K562 (cell line): ENCODE data around the gene EPHB2. TPM values are rescaled to one million over a fixed set of nuclear protein-coding genes. Genes with fewer than 3 reads are reported as not detected.

Experiments
- ATAC-seq: fragments of 200-7000 bp; cut with Tn5 transposase; 3 replicates; pipeline ENCODE4 v1.9.1; 2020; ENCODE audit warnings: moderate library complexity
- BruUV-seq: library from RNA; stranded (reverse); fragments of 400-500 nt; replicated peaks from 2 replicates; lab custom pipeline; 2021; lab: Mats Ljungman, UMichigan
- CTCF ChIA-PET: fragments of 300-600 bp; formaldehyde crosslinking; extraction: SDS; loops from one replicate; lab custom pipeline; 2021; ENCODE audit warnings: low intra/inter-chr PET ratio; lab: Yijun Ruan, JAX
- POLR2A ChIA-PET: fragments of 300-600, 350-650 bp; sonication (Branson Sonifier 250); formaldehyde crosslinking; extraction: SDS; loops from one replicate; lab custom pipeline; 2021; ENCODE audit warnings: antibody characterized with exemption, inconsistent platforms; lab: Yijun Ruan, JAX
- DNase-seq, 4 experiments: peaks; one replicate each; pipeline versions ENCODE4 v3.0.0 to v3.0.0-alpha.2; 2011 to 2018; ENCODE audit warnings: low spot score in 3 of 4, mixed read lengths in 3 of 4; ENCODE audit errors: extremely low read depth in 1 of 4
- FAIRE-seq: peaks from 2 replicates; lab custom pipeline; 2011; peaks lifted over from hg19 to GRCh38; lab: Jason Lieb, UNC
- H2AFZ ChIP-seq: 2 replicates; pipeline ENCODE4 v1.6.0; 2011; ENCODE audit warnings: low read depth, low read length, control low read depth, inconsistent platforms
- H3K27ac ChIP-seq: fragments of 200-600 bp; 3 replicates; pipeline ENCODE4 v1.8.0; 2011; ENCODE audit warnings: low read depth, mild to moderate bottlenecking, control low read depth, inconsistent platforms, low read length, moderate library complexity, mixed read lengths; ENCODE audit errors: extremely low read depth
- H3K27me3 ChIP-seq, 2 experiments: fragments of 300-600 bp in 1 of 2; 2 replicates in 1 of 2; 3 replicates in 1 of 2; pipeline versions ENCODE4 v1.6.0 to v1.8.0; 2011; ENCODE audit warnings: inconsistent platforms in 2 of 2, low read length in 2 of 2, mild to moderate bottlenecking in 1 of 2, mixed read lengths in 1 of 2, moderate library complexity in 1 of 2; ENCODE audit not compliant: control insufficient read depth in 2 of 2, insufficient read depth in 2 of 2
- H3K36me3 ChIP-seq: fragments of 300-600 bp; 3 replicates; pipeline ENCODE4 v1.8.0; 2011; ENCODE audit warnings: mild to moderate bottlenecking, low read length, inconsistent platforms; ENCODE audit not compliant: control insufficient read depth, insufficient read depth
- H3K4me1 ChIP-seq, 2 experiments: fragments of 200-600 bp in 1 of 2; replicated peaks in 1 of 2; 2 replicates in 1 of 2; 3 replicates in 1 of 2; pipeline versions ENCODE4 v1.5.1 to v1.8.0; 2011; ENCODE audit warnings: inconsistent platforms in 2 of 2, low read length in 2 of 2, mild to moderate bottlenecking in 1 of 2, mixed read lengths in 1 of 2, moderate library complexity in 1 of 2; ENCODE audit not compliant: control insufficient read depth in 2 of 2, insufficient read depth in 2 of 2
- H3K4me2 ChIP-seq: 2 replicates; pipeline ENCODE4 v1.6.1; 2011; ENCODE audit warnings: low read length, control low read depth, inconsistent platforms, mixed read lengths; ENCODE audit not compliant: insufficient read depth
- H3K4me3 ChIP-seq: fragments of 200-600 bp; sonication (generic), shearing (Covaris generic); 2 replicates; pipeline ENCODE4 v1.5.1; 2016; ENCODE audit warnings: control low read depth, inconsistent platforms
- H3K79me2 ChIP-seq: fragments of 200-600 bp; 3 replicates; pipeline ENCODE4 v1.8.0; 2011; ENCODE audit warnings: low read length, inconsistent platforms; ENCODE audit not compliant: control insufficient read depth, insufficient read depth
- H3K9ac ChIP-seq, 2 experiments: 2 replicates each; pipeline versions ENCODE4 v1.6.0 to v1.6.1; 2011; ENCODE audit warnings: low read depth in 2 of 2, low read length in 2 of 2, control low read depth in 1 of 2, inconsistent platforms in 1 of 2, mild to moderate bottlenecking in 1 of 2, mixed read lengths in 1 of 2; ENCODE audit not compliant: insufficient read depth in 1 of 2
- H3K9me1 ChIP-seq: one replicate; pipeline ENCODE4 v1.6.0; 2011; ENCODE audit warnings: inconsistent platforms, mild to moderate bottlenecking, low read length, moderate library complexity; ENCODE audit not compliant: control insufficient read depth, insufficient read depth
- H3K9me3 ChIP-seq: replicated peaks from 2 replicates; pipeline ENCODE4 v1.5.1; 2011; ENCODE audit warnings: low read depth, low read length, inconsistent platforms; ENCODE audit not compliant: control insufficient read depth, insufficient read depth
- H4K20me1 ChIP-seq: replicated peaks from 2 replicates; pipeline ENCODE4 v1.6.1; 2011; ENCODE audit warnings: low read length, inconsistent platforms, mixed read lengths; ENCODE audit not compliant: control insufficient read depth, insufficient read depth
- DPF2 ChIP-seq: fragments of 450-650 bp; IDR thresholded peaks from 2 replicates; pipeline ENCODE4 v1.6.1; 2016
- WGBS: fragments of 100-300 bp; shearing (Covaris generic); methylation state at CpG from one replicate; pipeline ENCODE4 v1.1.6; 2016; ENCODE audit warnings: low coverage, mixed read lengths; ENCODE audit not compliant: insufficient coverage; ENCODE audit errors: missing lambda C conversion rate; 5-methylcytosine and 5-hydroxymethylcytosine counted together
- in situ Hi-C: fragments of 300-500 bp; cut with MboI; formaldehyde crosslinking; loops from 4 replicates; pipeline ENCODE4 v1.15.0; 2018; ENCODE audit warnings: inconsistent platforms, mixed read lengths
- intact Hi-C: fragments of 100-400 bp; cut with micrococcal nuclease; formaldehyde crosslinking; loops from 2 replicates; pipeline ENCODE4 v1.14.2; 2022
- polyA plus RNA-seq, 8 experiments: library from polyadenylated mRNA; depleted of rRNA in 4 of 8; stranded (reverse) in 5 of 8; unstranded in 3 of 8; fragments of >200 nt; fragmentation: Nextera tagmentation in 2 of 8; fragmentation: Illumina TruSeq in 1 of 8; extraction: Ambion mirVana in 2 of 8; extraction: Trizol in 1 of 8; gene quantifications; 2 replicates each; pipeline versions ENCODE4 v1.2.1 to v1.2.3, GENCODE V29; 2011 to 2014; ENCODE audit warnings: inconsistent platforms in 1 of 8, missing spikeins in 1 of 8
- total RNA-seq, 7 experiments: library from RNA; depleted of rRNA in 6 of 7; stranded (reverse); fragments of >200 nt in 6 of 7; fragmentation: Illumina TruSeq in 2 of 7; extraction: Trizol in 2 of 7; gene quantifications; 2 replicates each; pipeline versions ENCODE4 v1.2.1 to v1.2.3, GENCODE V29; 2011 to 2021; ENCODE audit warnings: low replicate concordance in 1 of 7
- TF ChIP-seq, protein P1 (sequence below): fragments of 450-650 bp; IDR thresholded peaks from 2 replicates; pipeline ENCODE4 v1.6.1; 2016
- TF ChIP-seq, protein P2 (sequence below), 2 experiments: IDR thresholded peaks in 1 of 2; conservative IDR thresholded peaks in 1 of 2; 2 replicates each; pipeline ENCODE4 v1.6.1; 2016; ENCODE audit warnings: low read depth in 2 of 2, mild to moderate bottlenecking in 1 of 2, missing compliant biosample characterization in 1 of 2, missing genetic modification characterization in 1 of 2, moderate library complexity in 1 of 2

Gene EPHB2
- total and polyA plus RNA-seq, 9 of the 15 experiments (the other 6 are each of a cell fraction or from before 2014, with no cell fraction given): not detected

DNA sequence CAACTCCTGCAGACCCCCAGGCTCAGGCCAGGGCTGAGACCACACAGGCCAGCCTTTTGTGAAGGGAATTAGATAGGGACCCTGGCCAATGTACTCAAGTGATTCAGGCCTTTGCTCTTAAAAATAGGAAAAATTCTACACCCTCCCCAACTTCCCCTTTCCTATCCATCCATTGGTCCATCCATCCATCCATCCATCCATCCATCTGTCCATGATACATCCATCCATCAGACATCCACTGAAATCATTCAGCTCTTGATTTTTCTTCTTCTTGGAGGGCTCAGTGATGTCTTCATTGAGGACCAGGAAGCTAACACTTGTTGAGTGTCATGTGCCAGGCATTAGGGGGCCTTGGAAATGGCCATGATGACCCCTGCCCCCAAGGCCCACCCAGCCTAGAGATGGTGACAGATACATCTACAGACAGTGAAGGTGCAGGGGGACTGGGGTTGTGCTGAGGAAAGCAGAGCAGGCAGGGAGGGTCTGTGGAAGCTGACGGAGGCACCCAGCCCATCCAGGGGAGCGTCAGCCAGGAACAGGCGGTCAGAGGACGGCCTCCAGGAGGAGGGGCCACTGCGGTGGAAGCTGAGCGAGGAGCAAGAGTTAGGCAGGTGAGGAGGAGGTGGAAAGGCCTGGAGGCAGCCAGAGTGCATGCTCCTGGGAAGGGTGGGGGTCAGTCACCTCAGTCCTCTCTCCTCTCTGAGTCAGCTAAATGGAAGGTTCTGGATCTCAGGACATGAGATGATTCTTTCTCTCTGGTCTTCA lies 81.9 kb downstream of the EPHB2 start:
- ATAC-seq (no peak), DNase-seq (no peak), FAIRE-seq (no peak)
- Histone ChIP-seq H3K36me3 (no peaks in the 10 kb centered on the region), H3K4me2 (no peak overlapping the region), H2AFZ (no peak overlapping the region), H4K20me1 (peaks cover 14% of the 10 kb centered on the region), H3K27me3 (peaks cover 16 to 40% of the 10 kb centered on the region in 2 experiments; a peak in 3 of 5 replicates), H3K4me1 (no peaks in the 10 kb centered on the region), H3K9me1 (no peaks in the 10 kb centered on the region), H3K4me3 (no peak overlapping the region), H3K79me2 (no peaks in the 10 kb centered on the region), H3K9ac (no peak overlapping the region), H3K9me3 (no peaks in the 10 kb centered on the region), H3K27ac (no peak overlapping the region)
- BruUV-seq: no TSS peak
- intact Hi-C loops (no loop called here), in situ Hi-C loops (no loop called here)
- ChIA-PET CTCF (no interaction called here), POLR2A (interaction anchor here (1.2 kb wide), 1 partner anchor 109 kb away, joined by 3 read pairs; no protein-coding TSS in a partner anchor)
- WGBS: 2% methylated on average over 6 of the region's 6 CpGs
- TF ChIP-seq, protein P1, sequence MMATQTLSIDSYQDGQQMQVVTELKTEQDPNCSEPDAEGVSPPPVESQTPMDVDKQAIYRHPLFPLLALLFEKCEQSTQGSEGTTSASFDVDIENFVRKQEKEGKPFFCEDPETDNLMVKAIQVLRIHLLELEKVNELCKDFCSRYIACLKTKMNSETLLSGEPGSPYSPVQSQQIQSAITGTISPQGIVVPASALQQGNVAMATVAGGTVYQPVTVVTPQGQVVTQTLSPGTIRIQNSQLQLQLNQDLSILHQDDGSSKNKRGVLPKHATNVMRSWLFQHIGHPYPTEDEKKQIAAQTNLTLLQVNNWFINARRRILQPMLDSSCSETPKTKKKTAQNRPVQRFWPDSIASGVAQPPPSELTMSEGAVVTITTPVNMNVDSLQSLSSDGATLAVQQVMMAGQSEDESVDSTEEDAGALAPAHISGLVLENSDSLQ: peak; percentile 80
- no peak for TF ChIP-seq DPF2
- TF ChIP-seq, protein P2, sequence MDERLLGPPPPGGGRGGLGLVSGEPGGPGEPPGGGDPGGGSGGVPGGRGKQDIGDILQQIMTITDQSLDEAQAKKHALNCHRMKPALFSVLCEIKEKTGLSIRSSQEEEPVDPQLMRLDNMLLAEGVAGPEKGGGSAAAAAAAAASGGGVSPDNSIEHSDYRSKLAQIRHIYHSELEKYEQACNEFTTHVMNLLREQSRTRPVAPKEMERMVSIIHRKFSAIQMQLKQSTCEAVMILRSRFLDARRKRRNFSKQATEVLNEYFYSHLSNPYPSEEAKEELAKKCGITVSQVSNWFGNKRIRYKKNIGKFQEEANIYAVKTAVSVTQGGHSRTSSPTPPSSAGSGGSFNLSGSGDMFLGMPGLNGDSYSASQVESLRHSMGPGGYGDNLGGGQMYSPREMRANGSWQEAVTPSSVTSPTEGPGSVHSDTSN (CRISPR knock-in tag; IDR thresholded peaks at IDR 0.05; ENCODE audit: low read depth): no peak
- TF ChIP-seq, protein P2 (tag; conservative IDR thresholded peaks at IDR 0.05; ENCODE audit: low read depth): peak; percentile 51
